GM12864 (cell line): ENCODE measurements around the gene RNF207.

ENCODE experiments used
- DNase-seq: peaks from one replicate; pipeline ENCODE4 v3.0.0-alpha.2; 2011; ENCODE audit warnings: low read depth
- H3K4me3 ChIP-seq: 2 replicates; pipeline ENCODE4 v1.5.1; 2011; ENCODE audit warnings: mild to moderate bottlenecking, low read depth, low read length, control low read depth
- TF ChIP-seq, protein P1 (sequence below): IDR thresholded peaks from 2 replicates; pipeline ENCODE4 v1.5.1; 2011; ENCODE audit warnings: low read depth, mild to moderate bottlenecking, moderate library complexity, low read length, control low read depth, inconsistent platforms; ENCODE audit errors: missing control alignments

Gene RNF207

DNA sequence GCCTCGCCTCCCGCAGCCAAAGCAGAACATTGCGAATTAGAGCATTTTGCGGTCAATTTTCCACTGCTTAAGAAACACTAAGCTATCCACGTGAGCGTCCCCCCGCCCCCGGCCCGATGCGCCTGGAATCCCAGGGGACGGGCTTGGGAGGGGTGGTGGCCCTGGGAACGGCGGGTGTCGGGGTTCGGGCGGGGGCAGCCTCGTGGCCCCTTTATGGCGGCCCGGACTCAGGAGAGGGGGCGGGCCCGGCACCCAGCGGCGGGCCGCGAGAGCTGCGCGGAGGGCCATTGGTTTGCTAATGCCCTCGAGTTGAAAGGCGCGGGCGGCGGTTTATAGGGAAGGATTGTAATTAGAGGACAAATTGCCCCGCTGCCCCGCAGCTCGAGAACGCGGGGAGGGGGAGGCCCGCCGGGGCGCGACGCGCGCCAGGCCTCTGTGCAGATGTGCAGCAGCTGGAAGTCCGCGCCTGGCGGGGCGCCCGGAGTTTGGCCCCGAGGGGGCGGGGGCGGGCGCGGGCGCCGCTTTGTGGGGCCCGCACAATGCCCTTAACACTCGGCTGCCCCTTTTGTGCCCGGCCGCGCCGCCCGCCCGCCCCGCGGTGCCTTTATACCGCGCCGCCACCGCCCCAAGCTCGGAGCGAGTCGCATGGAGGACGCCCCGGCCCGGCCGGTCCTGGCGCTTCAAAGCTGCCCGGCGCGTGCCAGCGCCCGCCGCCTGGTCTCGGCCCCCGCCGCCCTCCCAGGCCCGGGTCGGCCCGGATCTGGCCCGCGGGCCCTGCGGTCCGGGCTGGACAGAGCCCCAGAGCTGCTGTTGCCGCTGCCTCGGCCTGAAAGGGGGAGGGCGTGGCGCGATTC, 36.2 kb downstream of the RNF207 start:
- TF ChIP-seq, protein P1, sequence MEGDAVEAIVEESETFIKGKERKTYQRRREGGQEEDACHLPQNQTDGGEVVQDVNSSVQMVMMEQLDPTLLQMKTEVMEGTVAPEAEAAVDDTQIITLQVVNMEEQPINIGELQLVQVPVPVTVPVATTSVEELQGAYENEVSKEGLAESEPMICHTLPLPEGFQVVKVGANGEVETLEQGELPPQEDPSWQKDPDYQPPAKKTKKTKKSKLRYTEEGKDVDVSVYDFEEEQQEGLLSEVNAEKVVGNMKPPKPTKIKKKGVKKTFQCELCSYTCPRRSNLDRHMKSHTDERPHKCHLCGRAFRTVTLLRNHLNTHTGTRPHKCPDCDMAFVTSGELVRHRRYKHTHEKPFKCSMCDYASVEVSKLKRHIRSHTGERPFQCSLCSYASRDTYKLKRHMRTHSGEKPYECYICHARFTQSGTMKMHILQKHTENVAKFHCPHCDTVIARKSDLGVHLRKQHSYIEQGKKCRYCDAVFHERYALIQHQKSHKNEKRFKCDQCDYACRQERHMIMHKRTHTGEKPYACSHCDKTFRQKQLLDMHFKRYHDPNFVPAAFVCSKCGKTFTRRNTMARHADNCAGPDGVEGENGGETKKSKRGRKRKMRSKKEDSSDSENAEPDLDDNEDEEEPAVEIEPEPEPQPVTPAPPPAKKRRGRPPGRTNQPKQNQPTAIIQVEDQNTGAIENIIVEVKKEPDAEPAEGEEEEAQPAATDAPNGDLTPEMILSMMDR: no peak
- H3K4me3 ChIP-seq: no peak overlapping the region
- DNase-seq: no peak

DNA sequence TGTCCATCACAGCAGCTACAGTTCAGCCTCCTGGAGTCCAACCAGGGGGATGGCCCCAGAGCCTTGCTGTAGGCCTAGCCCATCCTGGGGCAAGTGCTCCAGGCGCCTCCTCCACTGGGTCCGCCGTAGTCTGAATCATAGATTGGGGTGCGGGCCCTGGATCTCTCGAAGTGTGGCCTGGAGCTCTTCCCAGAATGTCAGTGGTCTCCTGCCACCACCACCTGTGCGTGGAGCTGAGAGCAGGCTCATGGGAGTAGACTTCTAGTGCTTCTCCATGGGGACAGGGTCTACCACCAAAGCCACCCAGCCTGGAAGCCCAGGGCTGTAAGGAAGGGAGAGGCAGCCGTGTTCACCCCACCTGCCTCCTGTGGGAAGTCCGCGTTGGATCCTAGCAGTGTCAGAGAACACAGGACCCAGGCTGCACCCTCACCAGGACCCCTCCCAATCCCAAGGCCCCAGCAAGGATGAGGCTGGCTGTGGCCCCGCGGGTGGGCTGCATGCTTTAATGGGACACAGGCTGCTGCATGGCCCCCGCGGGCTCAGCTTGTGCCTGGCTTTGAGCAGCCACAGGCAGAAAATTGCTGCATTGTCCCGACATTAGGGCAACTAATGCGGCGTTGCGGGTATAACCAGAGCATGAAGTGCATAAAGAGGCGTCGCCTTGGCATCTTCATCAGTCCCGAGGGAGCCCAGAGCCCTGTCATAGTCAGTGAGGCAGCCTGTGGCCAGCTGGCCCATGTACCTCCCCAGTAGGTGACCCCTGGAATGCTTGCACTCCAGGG, 37.3 kb downstream of the RNF207 start:
- TF ChIP-seq, protein P1: no peak
- H3K4me3 ChIP-seq: no peak overlapping the region
- no peak for DNase-seq

DNA sequence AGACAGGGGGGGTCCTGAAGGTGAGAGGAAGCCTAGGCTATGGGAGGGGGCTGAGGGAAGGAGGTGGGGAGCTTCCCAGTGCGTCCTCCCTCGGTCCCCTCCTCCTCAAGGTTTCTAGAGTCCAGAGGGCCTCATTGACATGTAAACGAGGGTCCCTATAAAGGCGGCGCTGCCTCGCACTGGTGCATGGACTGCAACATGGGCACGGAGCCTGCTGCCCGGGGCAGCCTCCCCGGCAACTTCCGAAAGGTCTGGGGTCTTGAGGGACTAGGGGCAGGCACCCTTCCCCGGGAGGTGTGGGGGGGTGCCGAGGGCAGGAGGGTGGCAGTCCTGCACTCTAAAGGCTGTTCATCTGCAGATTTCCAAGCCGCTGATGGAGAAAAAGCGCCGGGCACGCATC, 38.1 kb downstream of the RNF207 start, which contains the start of gene HES3:
TSS of gene HES3 (plus strand) at position 187 of the 400 bp plus-strand sequence. CDS start at position 374, 187 bp downstream.
- no peak within 1 kb of the TSS for H3K4me3 ChIP-seq
- TF ChIP-seq, protein P1: no peak
- no peak for DNase-seq

DNA sequence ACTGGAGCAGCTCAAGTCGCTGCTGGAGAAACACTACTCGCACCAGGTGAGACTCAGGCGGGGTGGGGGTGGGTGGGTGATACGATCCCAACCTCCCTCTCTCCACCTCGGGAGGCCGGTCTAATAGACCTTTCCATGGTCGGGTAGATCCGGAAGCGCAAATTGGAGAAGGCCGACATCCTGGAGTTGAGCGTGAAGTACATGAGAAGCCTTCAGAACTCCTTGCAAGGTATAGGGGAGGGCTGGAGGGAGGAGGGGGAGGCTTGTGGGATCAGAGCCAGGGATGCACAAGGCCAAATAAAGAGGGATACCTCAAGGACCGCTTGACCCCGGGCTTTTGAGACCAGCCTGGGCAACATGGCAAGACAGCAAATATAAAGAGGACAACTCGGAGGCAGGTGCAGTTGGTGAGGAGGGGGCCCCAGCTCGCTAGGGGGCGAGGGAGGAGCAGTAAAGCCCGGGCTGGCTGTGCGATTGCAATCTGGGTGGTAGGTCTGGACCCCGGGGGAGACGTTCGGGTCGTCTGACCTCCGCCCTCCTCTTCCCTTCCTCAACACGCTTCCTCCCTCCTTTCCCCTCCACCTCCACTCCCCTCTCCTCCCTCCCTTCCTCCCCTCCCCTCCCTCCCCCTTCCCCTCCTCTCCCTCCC, 38.6 kb downstream of the RNF207 start:
- TF ChIP-seq, protein P1: no peak
- H3K4me3 ChIP-seq: no peak overlapping the region
- no peak for DNase-seq

DNA sequence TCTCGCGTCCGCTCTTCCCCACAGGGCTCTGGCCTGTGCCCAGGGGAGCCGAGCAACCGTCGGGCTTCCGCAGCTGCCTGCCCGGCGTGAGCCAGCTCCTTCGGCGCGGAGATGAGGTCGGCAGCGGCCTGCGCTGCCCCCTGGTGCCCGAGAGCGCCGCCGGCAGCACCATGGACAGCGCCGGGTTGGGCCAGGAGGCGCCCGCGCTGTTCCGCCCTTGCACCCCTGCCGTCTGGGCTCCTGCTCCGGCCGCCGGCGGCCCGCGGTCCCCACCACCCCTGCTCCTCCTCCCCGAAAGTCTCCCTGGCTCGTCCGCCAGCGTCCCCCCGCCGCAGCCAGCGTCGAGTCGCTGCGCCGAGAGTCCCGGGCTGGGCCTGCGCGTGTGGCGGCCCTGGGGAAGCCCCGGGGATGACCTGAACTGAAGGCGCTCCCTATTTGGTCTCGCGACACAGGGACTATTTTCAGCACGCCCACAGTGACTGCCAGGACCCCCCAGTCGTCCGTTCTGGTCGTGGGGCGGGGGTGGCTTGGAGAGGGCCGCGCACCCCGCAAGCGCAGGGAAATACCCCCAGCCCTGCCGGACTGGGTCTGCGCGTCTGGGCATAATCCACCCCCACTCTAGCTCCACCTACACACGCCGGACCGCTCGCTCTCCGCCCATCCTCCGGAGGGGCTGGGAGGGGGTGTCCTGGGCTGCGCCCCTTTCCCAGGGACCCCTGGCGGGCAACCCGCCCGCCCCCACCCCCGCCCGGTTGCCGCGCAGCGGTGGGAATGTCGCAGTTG, 39.4 kb downstream of the RNF207 start:
- no peak for DNase-seq
- TF ChIP-seq, protein P1: peak; percentile 88
- peak overlapping the region; percentile 39 for H3K4me3 ChIP-seq

DNA sequence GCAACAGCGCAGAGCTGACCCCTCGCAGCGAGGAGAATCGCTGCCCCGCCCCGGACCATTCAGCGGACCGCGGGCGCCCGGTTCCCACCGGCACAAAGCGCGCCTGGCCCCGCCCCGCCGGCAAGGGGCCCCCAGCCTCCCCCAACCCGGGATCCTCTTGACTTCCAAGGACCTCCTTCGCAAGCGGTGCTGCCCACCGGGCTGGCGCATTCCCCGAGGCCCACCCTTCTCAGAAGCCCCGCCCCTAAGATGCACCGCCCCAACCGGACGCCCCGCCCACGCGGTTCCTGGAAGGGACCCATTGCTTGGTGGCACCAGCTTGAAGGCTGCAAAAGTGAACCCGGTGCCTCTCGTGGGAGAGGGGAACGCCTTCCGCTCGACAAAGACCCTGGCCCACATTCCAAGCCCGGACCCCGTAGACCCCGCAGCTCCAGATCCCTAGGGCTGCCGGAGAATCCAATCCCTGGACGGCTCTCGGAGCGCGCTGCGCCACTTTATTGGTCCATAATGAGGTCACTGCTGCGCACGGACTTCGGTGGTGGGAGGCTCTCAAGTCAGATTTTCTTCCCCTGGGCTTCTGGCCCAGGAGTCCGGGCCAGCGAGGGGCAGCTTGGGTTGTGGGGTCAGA, 40.1 kb downstream of the RNF207 start:
- DNase-seq: no peak
- TF ChIP-seq, protein P1: no peak
- peak overlapping the region; percentile 39 for H3K4me3 ChIP-seq
